BLaER1 treated with 17β-estradiol and CSF1 and Interleukin-3, amounts not matched to agents 10 nM and 100 nM (cell line): ENCODE measurements around the gene CORO1C.
A peak's percentile ranks its signal among the peaks of the same experiment; 100 is the strongest.

Experiments used
- H3K27ac ChIP-seq, 11 experiments: shearing (Covaris generic); formaldehyde crosslinking; 2 replicates each; pipeline ENCODE4 v1.8.1; 2022
- H3K27me3 ChIP-seq, 11 experiments: shearing (Covaris generic); formaldehyde crosslinking; 2 replicates each; pipeline ENCODE4 v1.8.1; 2022
- H3K36me3 ChIP-seq, 11 experiments: shearing (Covaris generic); formaldehyde crosslinking; 2 replicates each; pipeline ENCODE4 v1.8.1; 2022
- H3K4me1 ChIP-seq, 10 experiments: shearing (Covaris generic); formaldehyde crosslinking; 2 replicates each; pipeline ENCODE4 v1.8.1; 2022
- H3K4me2 ChIP-seq, 11 experiments: shearing (Covaris generic); formaldehyde crosslinking; 2 replicates each; pipeline ENCODE4 v1.8.1; 2022
- H3K4me3 ChIP-seq, 10 experiments: shearing (Covaris generic); formaldehyde crosslinking; 2 replicates each; pipeline ENCODE4 v1.8.1; 2022
- H3K9ac ChIP-seq, 11 experiments: shearing (Covaris generic); formaldehyde crosslinking; 2 replicates each; pipeline ENCODE4 v1.8.1; 2022
- H3K9me3 ChIP-seq, 11 experiments: shearing (Covaris generic); formaldehyde crosslinking; replicated peaks in 1 of 11; 2 replicates each; pipeline ENCODE4 v1.8.1; 2022
- H4K20me1 ChIP-seq, 11 experiments: shearing (Covaris generic); formaldehyde crosslinking; 2 replicates each; pipeline ENCODE4 v1.8.1; 2022
- Cebpa-rat ChIP-seq, 11 experiments: shearing (Covaris generic); IDR thresholded peaks; 2 replicates each; pipeline ENCODE4 v1.8.1; 2022

CORO1C gene

GRCh38 chr12:108614041-108614440, 117.3 kb downstream of the CORO1C start:
- TF ChIP-seq Cebpa-rat (IDR thresholded peaks at IDR 0.05): no peak
- Histone ChIP-seq H4K20me1 (no peaks in the 10 kb centered on the region), H3K36me3 (peaks cover 0 to 5% (median 0%) of the 10 kb centered on the region in 11 experiments; a peak in 2 of 22 replicates), H3K9me3 (peaks cover 9 to 15% (median 13%) of the 10 kb centered on the region in 11 experiments), H3K4me2 (peak overlapping the region in 3 of 11 experiments; percentile 57 to 77 (median 65); a peak in 8 of 22 replicates), H3K27ac (peak overlapping the region in 2 of 11 experiments; percentile 4 to 35; a peak in 2 of 22 replicates), H3K4me3 (no peak overlapping the region), H3K9ac (no peak overlapping the region; a peak in 1 of 22 replicates), H3K27me3 (peaks cover 0 to 14% (median 0%) of the 10 kb centered on the region in 11 experiments; a peak in 3 of 22 replicates), H3K4me1 (peaks cover 59 to 94% (median 75%) of the 10 kb centered on the region in 10 experiments)

GRCh38 chr12:108613548-108613947, 117.8 kb downstream of the CORO1C start:
- peaks cover 0 to 5% (median 0%) of the 10 kb centered on the region in 11 experiments; a peak in 2 of 22 replicates for H3K36me3 ChIP-seq
- peaks cover 61 to 96% (median 78%) of the 10 kb centered on the region in 10 experiments for H3K4me1 ChIP-seq
- H3K27me3 ChIP-seq: peaks cover 0 to 18% (median 0%) of the 10 kb centered on the region in 11 experiments; a peak in 4 of 22 replicates
- H3K4me3 ChIP-seq: no peak overlapping the region
- H4K20me1 ChIP-seq: no peaks in the 10 kb centered on the region
- TF ChIP-seq Cebpa-rat (IDR thresholded peaks at IDR 0.05): no peak
- peak overlapping the region in 3 of 11 experiments; percentile 4 to 35 (median 27); a peak in 4 of 22 replicates for H3K27ac ChIP-seq
- peaks cover 9 to 15% (median 13%) of the 10 kb centered on the region in 11 experiments for H3K9me3 ChIP-seq
- peak overlapping the region in 8 of 11 experiments; percentile 0 to 77 (median 18); a peak in 9 of 22 replicates for H3K4me2 ChIP-seq
- peak overlapping the region in 1 of 11 experiments; percentile 8; a peak in 3 of 22 replicates for H3K9ac ChIP-seq

GRCh38 chr12:108612788-108613282, 118.5 kb downstream of the CORO1C start:
- Histone ChIP-seq H3K36me3 (peaks cover 0 to 5% (median 0%) of the 10 kb centered on the region in 11 experiments; a peak in 2 of 22 replicates), H3K9me3 (peaks cover 9 to 15% (median 13%) of the 10 kb centered on the region in 11 experiments), H4K20me1 (no peaks in the 10 kb centered on the region), H3K27ac (peak overlapping the region in 1 of 11 experiments; percentile 27; a peak in 1 of 22 replicates), H3K9ac (no peak overlapping the region), H3K4me1 (peaks cover 62 to 96% (median 77%) of the 10 kb centered on the region in 10 experiments), H3K4me2 (peak overlapping the region in 7 of 11 experiments; percentile 0 to 77 (median 13); a peak in 8 of 22 replicates), H3K4me3 (no peak overlapping the region), H3K27me3 (peaks cover 0 to 25% (median 0%) of the 10 kb centered on the region in 11 experiments; a peak in 4 of 22 replicates)
- TF ChIP-seq Cebpa-rat (IDR thresholded peaks at IDR 0.05): no peak

- no peak for TF ChIP-seq Cebpa-rat (IDR thresholded peaks at IDR 0.05)
- Histone ChIP-seq H3K9me3 (peaks cover 9 to 15% (median 13%) of the 10 kb centered on the region in 11 experiments), H3K4me2 (peak overlapping the region in 4 of 11 experiments; percentile 18 to 57 (median 26); a peak in 7 of 22 replicates), H3K9ac (no peak overlapping the region), H3K27me3 (peaks cover 0 to 25% (median 0%) of the 10 kb centered on the region in 11 experiments; a peak in 4 of 22 replicates), H3K27ac (no peak overlapping the region), H3K4me3 (no peak overlapping the region), H4K20me1 (no peaks in the 10 kb centered on the region), H3K36me3 (peaks cover 0 to 5% (median 0%) of the 10 kb centered on the region in 11 experiments; a peak in 2 of 22 replicates), H3K4me1 (peaks cover 60 to 94% (median 74%) of the 10 kb centered on the region in 10 experiments)
Measured at GRCh38 chr12:108611884-108612415, 119.4 kb downstream of the CORO1C start.

- peaks cover 0 to 25% (median 0%) of the 10 kb centered on the region in 11 experiments; a peak in 4 of 22 replicates for H3K27me3 ChIP-seq
- TF ChIP-seq Cebpa-rat (IDR thresholded peaks at IDR 0.05): no peak
- H3K27ac ChIP-seq: peak overlapping the region in 4 of 11 experiments; percentile 24 to 64 (median 34); a peak in 5 of 22 replicates
- H3K4me2 ChIP-seq: peak overlapping the region in 10 of 11 experiments; percentile 12 to 82 (median 66); a peak in 19 of 22 replicates
- peaks cover 56 to 90% (median 72%) of the 10 kb centered on the region in 10 experiments for H3K4me1 ChIP-seq
- no peaks in the 10 kb centered on the region for H4K20me1 ChIP-seq
- no peak overlapping the region for H3K4me3 ChIP-seq
- H3K36me3 ChIP-seq: peaks cover 0 to 4% (median 0%) of the 10 kb centered on the region in 11 experiments; a peak in 2 of 22 replicates
- H3K9ac ChIP-seq: peak overlapping the region in 2 of 11 experiments; percentile 12 to 40; a peak in 3 of 22 replicates
- peaks cover 5 to 11% (median 9%) of the 10 kb centered on the region in 11 experiments for H3K9me3 ChIP-seq
Measured at GRCh38 chr12:108610856-108611605, 120.3 kb downstream of the CORO1C start.

- H3K27ac ChIP-seq: peak overlapping the region in 6 of 11 experiments; percentile 15 to 65 (median 55); a peak in 10 of 22 replicates
- H3K9ac ChIP-seq: peak overlapping the region in 3 of 11 experiments; percentile 17 to 51 (median 40); a peak in 2 of 22 replicates
- peaks cover 61 to 86% (median 71%) of the 10 kb centered on the region in 10 experiments for H3K4me1 ChIP-seq
- H3K4me2 ChIP-seq: peak overlapping the region in 10 of 11 experiments; percentile 50 to 82 (median 73); a peak in 18 of 22 replicates
- peaks cover 0 to 25% (median 0%) of the 10 kb centered on the region in 11 experiments; a peak in 4 of 22 replicates for H3K27me3 ChIP-seq
- peaks cover 0 to 4% (median 3%) of the 10 kb centered on the region in 11 experiments; a peak in 17 of 22 replicates for H3K9me3 ChIP-seq
- no peaks in the 10 kb centered on the region for H3K36me3 ChIP-seq
- H3K4me3 ChIP-seq: no peak overlapping the region
- no peak for TF ChIP-seq Cebpa-rat (IDR thresholded peaks at IDR 0.05)
- no peaks in the 10 kb centered on the region for H4K20me1 ChIP-seq
Measured at GRCh38 chr12:108610336-108610815, 120.9 kb downstream of the CORO1C start.

GRCh38 chr12:108609537-108610335, 121.6 kb downstream of the CORO1C start:
- Histone ChIP-seq H3K9ac (peak overlapping the region in 4 of 11 experiments; percentile 17 to 57 (median 48); a peak in 4 of 22 replicates), H4K20me1 (no peaks in the 10 kb centered on the region), H3K9me3 (no peaks in the 10 kb centered on the region), H3K4me3 (no peak overlapping the region), H3K27ac (peak overlapping the region in 7 of 11 experiments; percentile 15 to 65 (median 46); a peak in 12 of 22 replicates), H3K4me2 (peak overlapping the region; percentile 50 to 82 (median 71)), H3K27me3 (peaks cover 0 to 25% (median 0%) of the 10 kb centered on the region in 11 experiments; a peak in 4 of 22 replicates), H3K36me3 (no peaks in the 10 kb centered on the region), H3K4me1 (peaks cover 57 to 80% (median 71%) of the 10 kb centered on the region in 10 experiments)
- no peak for TF ChIP-seq Cebpa-rat (IDR thresholded peaks at IDR 0.05)
